ENCODE data around the gene TIFAB.

- no peak for TF ChIP-seq POLR2A (IDR thresholded peaks at IDR 0.05; ENCODE audit: low read depth, low read length)
- TF ChIP-seq TAF1 (IDR thresholded peaks at IDR 0.05; ENCODE audit: borderline replicate concordance, low read depth, low read length), result no peak
- no peak for TF ChIP-seq POLR2AphosphoS5 (IDR thresholded peaks at IDR 0.05; ENCODE audit: low read depth, low read length)
Observed at GRCh38 chr5:135460246-135461033, 8.3 kb upstream of the TIFAB start.

Data from GM12892 (cell line).